Type B pancreatic cell (in vitro differentiated cells): ENCODE measurements around the gene MAPK6. TPM values are rescaled to one million over a fixed set of nuclear protein-coding genes. Genes with fewer than 3 reads are reported as not detected.

Experiments used
- DNase-seq: peaks from one replicate; pipeline ENCODE4 v3.0.0; 2021; ENCODE audit warnings: mixed read lengths; ENCODE audit not compliant: unreplicated experiment; ENCODE audit errors: extremely low spot score
- H3K27ac Mint-ChIP-seq: 2 replicates; pipeline ENCODE4 v1.8.0; 2021; ENCODE audit warnings: mild to moderate bottlenecking, mixed read lengths
- H3K27me3 Mint-ChIP-seq: 2 replicates; pipeline ENCODE4 v1.8.0; 2021; ENCODE audit warnings: mixed read lengths
- H3K36me3 Mint-ChIP-seq: 2 replicates; pipeline ENCODE4 v1.8.0; 2021; ENCODE audit warnings: mixed read lengths
- H3K4me1 Mint-ChIP-seq: one replicate; pipeline ENCODE4 v1.8.0; 2021; ENCODE audit warnings: mixed read lengths; ENCODE audit not compliant: unreplicated experiment
- H3K4me3 Mint-ChIP-seq: 2 replicates; pipeline ENCODE4 v1.8.0; 2021; ENCODE audit warnings: mild to moderate bottlenecking, mixed read lengths
- H3K9me3 Mint-ChIP-seq: 2 replicates; pipeline ENCODE4 v1.8.0; 2021; ENCODE audit warnings: mixed read lengths
- CTCF ChIP-seq: fragments of 200-600 bp; sonication (generic); conservative IDR thresholded peaks from 2 replicates; pipeline ENCODE4 v1.5.0; 2021; ENCODE audit warnings: antibody characterized with exemption, mild to moderate bottlenecking
- total RNA-seq: library from RNA; stranded (reverse); gene quantifications from 2 replicates; pipeline ENCODE4 v1.2.1, GENCODE V29; 2021; ENCODE audit warnings: low replicate concordance

MAPK6 gene
- total RNA-seq, 1 donor from 2014 or later = 56.6 TPM

- no peaks in the 10 kb centered on the region for H3K27me3 Mint-ChIP-seq
- H3K27ac Mint-ChIP-seq = no peak overlapping the region
- peaks cover 36% of the 10 kb centered on the region for H3K36me3 Mint-ChIP-seq
- no peaks in the 10 kb centered on the region for H3K9me3 Mint-ChIP-seq
- H3K4me3 Mint-ChIP-seq = no peak overlapping the region
- DNase-seq = no peak
- peaks cover 10% of the 10 kb centered on the region for H3K4me1 Mint-ChIP-seq
- no peak for TF ChIP-seq CTCF
Observed at GRCh38 chr15:52030010-52030409, 11.0 kb downstream of the MAPK6 start.

GRCh38 chr15:52031556-52031955, 12.5 kb downstream of the MAPK6 start:
- Mint-ChIP-seq H3K27ac (no peak overlapping the region), H3K27me3 (no peaks in the 10 kb centered on the region), H3K4me3 (no peak overlapping the region), H3K9me3 (no peaks in the 10 kb centered on the region), H3K4me1 (peaks cover 10% of the 10 kb centered on the region), H3K36me3 (peaks cover 34% of the 10 kb centered on the region)
- no peak for TF ChIP-seq CTCF
- DNase-seq = no peak

GRCh38 chr15:52037889-52038505, 19.0 kb downstream of the MAPK6 start:
- DNase-seq = no peak
- Mint-ChIP-seq H3K36me3 (peaks cover 18% of the 10 kb centered on the region), H3K9me3 (no peaks in the 10 kb centered on the region), H3K27me3 (no peaks in the 10 kb centered on the region), H3K4me1 (peaks cover 45% of the 10 kb centered on the region), H3K4me3 (no peak overlapping the region), H3K27ac (no peak overlapping the region)
- TF ChIP-seq CTCF = no peak

GRCh38 chr15:52039925-52040781, 21.1 kb downstream of the MAPK6 start:
- peak overlapping the region; percentile 10 for H3K4me3 Mint-ChIP-seq
- H3K4me1 Mint-ChIP-seq = peaks cover 45% of the 10 kb centered on the region
- peak overlapping the region; percentile 66 for H3K27ac Mint-ChIP-seq
- H3K9me3 Mint-ChIP-seq = no peaks in the 10 kb centered on the region
- H3K36me3 Mint-ChIP-seq = no peaks in the 10 kb centered on the region
- no peak for DNase-seq
- no peaks in the 10 kb centered on the region for H3K27me3 Mint-ChIP-seq
- no peak for TF ChIP-seq CTCF

GRCh38 chr15:52042051-52042851, 23.2 kb downstream of the MAPK6 start:
- peak overlapping the region; percentile 10 for H3K27ac Mint-ChIP-seq
- H3K4me1 Mint-ChIP-seq = peaks cover 52% of the 10 kb centered on the region
- peaks cover 7% of the 10 kb centered on the region for H3K36me3 Mint-ChIP-seq
- H3K4me3 Mint-ChIP-seq = no peak overlapping the region
- no peaks in the 10 kb centered on the region for H3K9me3 Mint-ChIP-seq
- H3K27me3 Mint-ChIP-seq = no peaks in the 10 kb centered on the region
- TF ChIP-seq CTCF = no peak
- DNase-seq = no peak
